Testis (tissue), 2 donors: Measurements from ENCODE around the gene PLOD1.

ENCODE experiments used
- POLR2A ChIP-seq: fragments of 450-650 bp; IDR thresholded peaks from one replicate; pipeline ENCODE4 v1.6.1; 2017; ENCODE audit warnings: antibody characterized with exemption, mild to moderate bottlenecking, moderate library complexity
- TF ChIP-seq, protein P1 (sequence below), 3 experiments: fragments of 450-650 bp in 2 of 3; fragments of 200-600 bp in 1 of 3; sonication (generic) in 1 of 3; IDR thresholded peaks; one replicate each; pipeline ENCODE4 v1.5.1; 2016 to 2019; ENCODE audit warnings: antibody characterized with exemption in 3 of 3, mild to moderate bottlenecking in 2 of 3, moderate library complexity in 1 of 3

- TF ChIP-seq, protein P1, sequence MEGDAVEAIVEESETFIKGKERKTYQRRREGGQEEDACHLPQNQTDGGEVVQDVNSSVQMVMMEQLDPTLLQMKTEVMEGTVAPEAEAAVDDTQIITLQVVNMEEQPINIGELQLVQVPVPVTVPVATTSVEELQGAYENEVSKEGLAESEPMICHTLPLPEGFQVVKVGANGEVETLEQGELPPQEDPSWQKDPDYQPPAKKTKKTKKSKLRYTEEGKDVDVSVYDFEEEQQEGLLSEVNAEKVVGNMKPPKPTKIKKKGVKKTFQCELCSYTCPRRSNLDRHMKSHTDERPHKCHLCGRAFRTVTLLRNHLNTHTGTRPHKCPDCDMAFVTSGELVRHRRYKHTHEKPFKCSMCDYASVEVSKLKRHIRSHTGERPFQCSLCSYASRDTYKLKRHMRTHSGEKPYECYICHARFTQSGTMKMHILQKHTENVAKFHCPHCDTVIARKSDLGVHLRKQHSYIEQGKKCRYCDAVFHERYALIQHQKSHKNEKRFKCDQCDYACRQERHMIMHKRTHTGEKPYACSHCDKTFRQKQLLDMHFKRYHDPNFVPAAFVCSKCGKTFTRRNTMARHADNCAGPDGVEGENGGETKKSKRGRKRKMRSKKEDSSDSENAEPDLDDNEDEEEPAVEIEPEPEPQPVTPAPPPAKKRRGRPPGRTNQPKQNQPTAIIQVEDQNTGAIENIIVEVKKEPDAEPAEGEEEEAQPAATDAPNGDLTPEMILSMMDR (IDR thresholded peaks at IDR 0.05) = no peak
- TF ChIP-seq POLR2A = no peak
These were observed 35.6 kb upstream of the PLOD1 start for GRCh38 chr1:11898831-11899467.
